Choroid plexus epithelial cell (primary cell): ENCODE data around the gene RGS2.

Experiments
- DNase-seq: peaks from one replicate; pipeline ENCODE4 v3.0.0-alpha.2; 2010; ENCODE audit warnings: low read depth
- H3K4me3 ChIP-seq: 2 replicates; pipeline ENCODE4 v1.5.1; 2011; ENCODE audit warnings: low read depth, mild to moderate bottlenecking, control low read depth, low read length, moderate library complexity
- TF ChIP-seq, protein P1 (sequence below): conservative IDR thresholded peaks from 2 replicates; pipeline ENCODE4 v1.5.1; 2011; ENCODE audit warnings: low read depth, mild to moderate bottlenecking, control low read depth, inconsistent platforms, low read length, moderate library complexity

Gene RGS2

GRCh38 chr1:192766876-192767275 lies 42.0 kb upstream of the RGS2 start:
- no peak overlapping the region for H3K4me3 ChIP-seq
- TF ChIP-seq, protein P1, sequence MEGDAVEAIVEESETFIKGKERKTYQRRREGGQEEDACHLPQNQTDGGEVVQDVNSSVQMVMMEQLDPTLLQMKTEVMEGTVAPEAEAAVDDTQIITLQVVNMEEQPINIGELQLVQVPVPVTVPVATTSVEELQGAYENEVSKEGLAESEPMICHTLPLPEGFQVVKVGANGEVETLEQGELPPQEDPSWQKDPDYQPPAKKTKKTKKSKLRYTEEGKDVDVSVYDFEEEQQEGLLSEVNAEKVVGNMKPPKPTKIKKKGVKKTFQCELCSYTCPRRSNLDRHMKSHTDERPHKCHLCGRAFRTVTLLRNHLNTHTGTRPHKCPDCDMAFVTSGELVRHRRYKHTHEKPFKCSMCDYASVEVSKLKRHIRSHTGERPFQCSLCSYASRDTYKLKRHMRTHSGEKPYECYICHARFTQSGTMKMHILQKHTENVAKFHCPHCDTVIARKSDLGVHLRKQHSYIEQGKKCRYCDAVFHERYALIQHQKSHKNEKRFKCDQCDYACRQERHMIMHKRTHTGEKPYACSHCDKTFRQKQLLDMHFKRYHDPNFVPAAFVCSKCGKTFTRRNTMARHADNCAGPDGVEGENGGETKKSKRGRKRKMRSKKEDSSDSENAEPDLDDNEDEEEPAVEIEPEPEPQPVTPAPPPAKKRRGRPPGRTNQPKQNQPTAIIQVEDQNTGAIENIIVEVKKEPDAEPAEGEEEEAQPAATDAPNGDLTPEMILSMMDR, result no peak

GRCh38 chr1:192767798-192768197 lies 41.0 kb upstream of the RGS2 start:
- no peak for DNase-seq
- H3K4me3 ChIP-seq, result no peak overlapping the region
- TF ChIP-seq, protein P1, result no peak

More at GRCh38 chr1:192766876-192767275, 42.0 kb upstream of the RGS2 start:
- no peak for DNase-seq

DNA sequence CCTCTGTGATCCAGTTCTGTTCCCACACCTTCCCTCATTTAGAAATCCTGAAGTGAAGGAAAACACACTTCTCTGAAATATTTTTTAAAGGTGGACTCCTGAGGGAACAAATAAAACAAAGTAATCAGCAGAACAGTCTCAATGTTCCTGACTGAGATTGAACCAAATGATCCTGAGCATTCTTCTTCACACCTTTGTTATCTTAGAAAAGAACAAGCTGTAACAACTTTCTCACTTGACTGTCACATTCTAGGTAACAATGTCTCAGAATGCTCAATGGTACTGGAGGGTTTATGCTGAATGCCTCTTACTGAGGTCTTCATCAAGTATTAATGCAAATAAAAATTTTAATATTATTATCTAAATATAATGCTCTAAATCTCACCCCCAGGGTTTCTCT lies 40.4 kb upstream of the RGS2 start:
- no peak for DNase-seq
- TF ChIP-seq, protein P1, result no peak
- H3K4me3 ChIP-seq, result no peak overlapping the region

DNA sequence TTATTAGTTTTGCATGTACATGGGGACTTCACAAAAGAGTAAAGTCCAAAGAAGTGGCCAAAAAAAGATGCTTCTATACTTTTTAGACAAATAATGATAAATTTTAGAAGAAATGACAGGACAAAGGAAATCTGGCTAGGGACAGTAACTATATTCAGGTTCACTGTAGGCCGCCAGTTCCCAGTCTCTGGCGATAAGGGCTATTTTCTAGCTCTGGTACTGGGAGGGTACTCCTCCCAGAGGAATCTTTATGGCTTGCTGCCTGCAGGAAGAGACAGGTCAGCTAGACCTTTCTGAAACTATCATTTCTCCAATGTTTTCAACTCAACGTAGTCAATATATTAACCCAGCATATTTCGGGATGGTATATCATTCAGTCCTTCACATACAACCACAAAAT lies 37.5 kb upstream of the RGS2 start:
- TF ChIP-seq, protein P1, result no peak
- no peak overlapping the region for H3K4me3 ChIP-seq
- no peak for DNase-seq

- no peak overlapping the region for H3K4me3 ChIP-seq
- no peak for DNase-seq
- TF ChIP-seq, protein P1, result no peak
These were observed 33.2 kb upstream of the RGS2 start for GRCh38 chr1:192775631-192776030.

GRCh38 chr1:192776206-192776605 lies 32.6 kb upstream of the RGS2 start:
- DNase-seq, result no peak
- H3K4me3 ChIP-seq, result no peak overlapping the region
- TF ChIP-seq, protein P1, result no peak

- DNase-seq, result no peak
- no peak overlapping the region for H3K4me3 ChIP-seq
- TF ChIP-seq, protein P1, result no peak
These were observed 31.8 kb upstream of the RGS2 start for GRCh38 chr1:192776998-192777397.
